Measurements from ENCODE around the gene CHCHD1.
"Not testable (repeated sequence)": the region's sequence is repeated elsewhere in the genome, so short reads cannot be mapped to it uniquely, and the experiment has no call there.

CHCHD1 gene

DNA sequence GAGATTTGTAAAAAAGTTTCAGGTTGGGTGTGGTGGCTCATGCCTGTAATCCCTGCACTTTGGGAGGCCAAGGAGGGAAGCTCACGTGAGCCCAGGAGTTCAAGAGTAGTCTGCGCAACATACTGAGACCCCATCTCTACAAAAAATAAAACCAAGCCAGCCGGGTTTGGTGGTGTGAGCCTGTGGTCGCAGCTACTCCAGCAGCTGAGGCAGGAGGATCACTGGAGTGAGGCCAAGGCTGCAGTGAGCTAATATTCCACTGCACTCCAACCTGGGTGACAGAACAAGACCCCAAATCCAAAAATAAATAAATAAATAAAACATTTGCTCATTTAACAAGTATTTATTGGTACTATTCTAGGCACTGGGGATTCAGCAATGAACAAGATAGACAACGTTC lies 1.5 kb upstream of the CHCHD1 start:
- DNase-seq (ENCODE audit: extremely low read depth, low read depth): no peak
- no peak for TF ChIP-seq CTCF (IDR thresholded peaks at IDR 0.05; ENCODE audit: low read depth, low read length)

DNA sequence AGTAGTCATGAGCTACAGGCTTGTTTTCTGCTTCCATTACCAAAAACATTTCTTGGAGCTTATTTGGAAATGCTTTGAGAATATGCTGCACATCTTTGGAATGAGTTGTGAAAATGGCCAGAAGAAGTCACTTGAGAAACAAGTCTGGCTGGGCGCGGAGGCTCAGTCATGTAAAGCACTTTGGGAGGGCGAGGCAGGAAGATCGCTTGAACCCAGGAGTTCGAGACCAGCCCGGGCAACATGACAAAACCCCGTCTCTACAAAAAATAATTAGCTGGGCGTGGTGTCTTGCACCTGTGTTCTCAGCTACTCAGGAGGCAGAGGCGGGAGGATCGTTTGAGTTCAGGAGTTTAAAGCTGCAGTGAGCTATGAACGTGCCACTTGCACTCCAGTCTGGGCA lies 882 bp upstream of the CHCHD1 start:
- TF ChIP-seq CTCF (IDR thresholded peaks at IDR 0.05; ENCODE audit: low read depth, low read length): no peak
- no peak for DNase-seq (ENCODE audit: extremely low read depth, low read depth)

DNA sequence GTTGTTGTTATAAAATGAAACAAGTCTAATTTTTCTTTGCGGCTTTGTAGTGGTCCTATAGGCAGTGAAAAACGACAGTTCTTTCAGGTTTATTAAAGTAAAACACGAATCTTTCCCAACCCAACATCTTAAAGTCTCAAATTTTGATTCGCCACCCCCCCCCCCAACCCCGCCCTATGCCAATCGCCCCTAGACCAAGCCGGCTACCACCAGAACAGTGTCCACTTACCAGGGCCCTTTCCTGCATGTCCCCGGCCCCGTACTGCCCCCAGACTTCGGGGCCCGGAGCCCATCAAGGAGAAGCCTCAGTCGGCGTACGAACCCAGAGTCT lies 335 bp upstream of the CHCHD1 start:
- DNase-seq (ENCODE audit: extremely low read depth, low read depth): no peak
- TF ChIP-seq CTCF (IDR thresholded peaks at IDR 0.05; ENCODE audit: low read depth, low read length): no peak

DNA sequence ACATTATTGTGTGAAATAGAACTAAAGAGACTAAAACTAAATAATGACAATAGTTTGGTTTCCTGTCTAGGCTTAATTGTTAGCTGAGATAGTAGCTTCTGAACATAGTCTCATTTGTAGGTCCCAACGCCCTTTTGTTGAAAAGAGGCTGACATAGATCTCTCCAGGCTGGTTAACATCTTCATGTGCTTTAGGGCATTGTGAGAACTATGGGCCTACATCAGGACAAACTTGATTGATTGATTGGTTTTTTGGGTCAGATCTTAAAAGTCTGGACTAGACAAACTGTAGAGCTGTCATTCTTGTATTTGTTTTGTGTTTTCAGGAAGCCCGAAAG lies 869 bp downstream of the CHCHD1 start:
- TF ChIP-seq CTCF (IDR thresholded peaks at IDR 0.05; ENCODE audit: low read depth, low read length): no peak
- DNase-seq (ENCODE audit: extremely low read depth, low read depth): no peak

DNA sequence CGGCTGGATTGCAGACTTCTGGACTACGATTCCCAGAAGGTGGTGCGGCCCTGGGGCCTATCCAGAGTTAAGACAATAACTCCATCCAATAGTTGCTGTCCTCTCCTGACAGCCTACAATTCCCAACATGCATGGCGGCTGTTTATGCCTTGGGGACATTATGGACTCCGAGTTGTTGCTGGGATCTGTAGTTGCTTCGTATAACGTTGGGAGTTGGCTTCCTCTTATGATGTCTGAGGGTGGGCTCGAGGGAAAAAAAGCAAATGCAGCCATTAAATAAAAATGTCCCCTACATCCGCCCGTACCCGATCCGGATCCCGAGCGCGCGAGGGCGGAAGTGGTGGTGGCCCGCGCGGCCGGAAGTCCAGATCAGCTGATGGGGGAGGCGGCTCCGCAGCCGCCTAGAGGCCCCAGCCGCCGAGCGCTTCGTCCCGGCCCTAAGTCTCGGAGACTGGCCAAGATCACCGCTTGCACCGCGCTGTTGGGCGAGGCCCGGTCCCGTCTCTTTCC lies 3.4 kb downstream of the CHCHD1 start, which contains the start of gene ZSWIM8:
Gene ZSWIM8 (plus strand): TSS at position 396 of the 510 bp plus-strand sequence. CDS start 273 bp downstream, outside the sequence.
- no peak for TF ChIP-seq CTCF (IDR thresholded peaks at IDR 0.05; ENCODE audit: low read depth, low read length)
- DNase-seq (ENCODE audit: extremely low read depth, low read depth): peak; percentile 84

GRCh38 chr10:73785721-73786511 lies 4.1 kb downstream of the CHCHD1 start:
- no peak for TF ChIP-seq CTCF (IDR thresholded peaks at IDR 0.05; ENCODE audit: low read depth, low read length)
- no peak for DNase-seq (ENCODE audit: extremely low read depth, low read depth)

DNA sequence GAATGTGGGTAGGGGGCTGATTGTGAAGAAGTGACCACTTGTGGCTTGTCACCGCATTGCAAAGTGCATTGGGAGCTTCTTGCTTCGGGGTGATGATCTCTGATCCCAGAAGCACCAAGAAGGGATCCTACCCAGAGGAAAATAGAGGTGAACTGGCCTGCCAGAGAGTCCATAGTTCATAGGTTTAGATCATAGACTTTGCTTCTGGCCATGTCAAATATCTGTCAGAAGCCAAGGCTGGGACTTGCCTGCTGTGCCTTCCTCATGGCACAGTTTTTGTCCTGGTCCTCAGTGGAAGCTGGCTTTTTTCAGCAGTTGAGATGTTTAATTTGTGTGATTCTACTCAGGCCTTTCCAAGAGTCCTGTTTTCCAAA lies 4.7 kb downstream of the CHCHD1 start:
- TF ChIP-seq CTCF (IDR thresholded peaks at IDR 0.05; ENCODE audit: low read depth, low read length): no peak

DNA sequence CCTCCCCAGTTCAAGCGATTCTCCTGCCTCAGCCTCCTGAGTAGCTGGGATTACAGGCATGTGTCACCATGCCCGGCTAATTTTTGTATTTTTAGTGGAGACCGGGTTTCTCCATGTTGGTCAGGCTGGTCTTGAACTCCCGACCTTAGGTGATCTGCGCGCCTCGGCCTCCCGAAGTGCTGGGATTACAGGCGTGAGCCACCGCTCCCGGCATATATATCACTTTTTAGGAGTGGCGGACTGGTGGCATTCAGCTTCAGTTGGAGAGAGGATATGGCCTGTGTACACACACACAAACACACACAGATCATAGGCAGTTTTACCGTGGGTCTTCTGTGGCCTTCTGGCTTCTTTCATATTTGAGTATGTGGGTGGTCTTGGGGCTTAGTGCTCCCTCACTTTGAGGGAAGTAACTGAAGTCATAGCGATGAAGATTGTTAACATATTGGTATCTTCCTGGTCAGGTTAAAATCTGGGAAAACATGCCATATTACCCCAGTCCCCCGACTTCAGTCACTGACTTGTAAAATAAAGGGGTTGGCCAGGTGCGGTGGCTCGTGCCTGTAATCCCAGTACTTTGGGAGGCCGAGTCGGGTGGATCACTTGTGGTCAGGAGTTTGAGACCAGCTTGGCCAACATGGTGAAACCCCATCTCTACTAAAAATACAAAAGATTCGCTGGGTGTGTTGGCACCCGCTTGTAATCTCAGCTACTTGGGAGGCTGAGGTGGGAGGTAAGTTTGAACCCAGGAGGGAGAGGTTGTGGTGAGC lies 5.4 kb downstream of the CHCHD1 start:
- DNase-seq (ENCODE audit: extremely low read depth, low read depth): not testable (repeated sequence)

More for the DNA sequence above, 4.7 kb downstream of the CHCHD1 start:
- DNase-seq (ENCODE audit: extremely low read depth, low read depth): no peak
